HepG2 (cell line): ENCODE data around the gene DYNLL2.
A peak's percentile ranks its signal among the peaks of the same experiment; 100 is the strongest.

Experiments used
- CTCF ChIP-seq: sonication (generic); formaldehyde crosslinking; IDR thresholded peaks from 2 replicates; pipeline ENCODE4 v1.5.0; 2020; ENCODE audit warnings: mild to moderate bottlenecking, missing genetic modification reagents, moderate library complexity
- IKZF4 ChIP-seq: sonication (generic); formaldehyde crosslinking; IDR thresholded peaks from 2 replicates; pipeline ENCODE4 v1.5.1; 2020; ENCODE audit warnings: borderline replicate concordance, mild to moderate bottlenecking, low read depth, missing genetic modification reagents; ENCODE audit errors: not compliant biosample characterization
- NBN ChIP-seq: fragments of 450-650 bp; conservative IDR thresholded peaks from 2 replicates; pipeline ENCODE4 v1.6.1; 2017
- PHF20 ChIP-seq: sonication (generic); formaldehyde crosslinking; IDR thresholded peaks from 2 replicates; pipeline ENCODE4 v1.5.0; 2020; ENCODE audit warnings: mild to moderate bottlenecking, missing genetic modification reagents
- RNF2 ChIP-seq: fragments of 450-650 bp; conservative IDR thresholded peaks from 2 replicates; pipeline ENCODE4 v1.6.1; 2016; ENCODE audit warnings: low read depth
- SIN3A ChIP-seq: IDR thresholded peaks from 2 replicates; pipeline ENCODE4 v1.6.1; 2011; ENCODE audit warnings: low read depth, mild to moderate bottlenecking, control low read depth, low read length, borderline replicate concordance
- TOPORS ChIP-seq: sonication (generic); formaldehyde crosslinking; IDR thresholded peaks from 2 replicates; pipeline ENCODE4 v1.8.0; 2023; ENCODE audit warnings: mild to moderate bottlenecking, missing genetic modification reagents
- ZNF687 ChIP-seq: sonication (generic); formaldehyde crosslinking; IDR thresholded peaks from 2 replicates; pipeline ENCODE4 v1.5.1; 2020; ENCODE audit warnings: mild to moderate bottlenecking, missing genetic modification reagents, moderate library complexity
- ZNF766 ChIP-seq: sonication (generic); formaldehyde crosslinking; IDR thresholded peaks from 2 replicates; pipeline ENCODE4 v1.5.0; 2020; ENCODE audit warnings: missing genetic modification reagents, borderline replicate concordance
- TF ChIP-seq, protein P1 (sequence below): sonication (generic); formaldehyde crosslinking; IDR thresholded peaks from 2 replicates; pipeline ENCODE4 v1.5.0; 2020; ENCODE audit warnings: missing genetic modification reagents

GRCh38 chr17:58084317-58084981 lies 1.2 kb downstream of the DYNLL2 start:
- TF ChIP-seq, protein P1, sequence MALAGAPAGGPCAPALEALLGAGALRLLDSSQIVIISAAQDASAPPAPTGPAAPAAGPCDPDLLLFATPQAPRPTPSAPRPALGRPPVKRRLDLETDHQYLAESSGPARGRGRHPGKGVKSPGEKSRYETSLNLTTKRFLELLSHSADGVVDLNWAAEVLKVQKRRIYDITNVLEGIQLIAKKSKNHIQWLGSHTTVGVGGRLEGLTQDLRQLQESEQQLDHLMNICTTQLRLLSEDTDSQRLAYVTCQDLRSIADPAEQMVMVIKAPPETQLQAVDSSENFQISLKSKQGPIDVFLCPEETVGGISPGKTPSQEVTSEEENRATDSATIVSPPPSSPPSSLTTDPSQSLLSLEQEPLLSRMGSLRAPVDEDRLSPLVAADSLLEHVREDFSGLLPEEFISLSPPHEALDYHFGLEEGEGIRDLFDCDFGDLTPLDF (CRISPR knock-in tag) = no peak
- peak; percentile 56 for TF ChIP-seq CTCF
- no peak; the same call in 1 of the 2 replicates for TF ChIP-seq PHF20
- no peak for TF ChIP-seq ZNF687
- TF ChIP-seq ZNF766 (CRISPR knock-in tag) = no peak
- no peak for TF ChIP-seq IKZF4
- TF ChIP-seq RNF2 = no peak
- no peak for TF ChIP-seq NBN
- peak; percentile 88; the same call in 1 of the 2 replicates for TF ChIP-seq SIN3A
- TF ChIP-seq TOPORS (CRISPR knock-in tag) = no peak; the same call in 1 of the 2 replicates
